GM18870 (cell line): Measurements from ENCODE around the gene LRRC4C.

Experiments used
- ATAC-seq: cut with Tn5 transposase; IDR thresholded peaks from one replicate; pipeline ENCODE4 v1.9.1; 2021; ENCODE audit warnings: moderate library complexity; ENCODE audit not compliant: unreplicated experiment

LRRC4C gene

DNA sequence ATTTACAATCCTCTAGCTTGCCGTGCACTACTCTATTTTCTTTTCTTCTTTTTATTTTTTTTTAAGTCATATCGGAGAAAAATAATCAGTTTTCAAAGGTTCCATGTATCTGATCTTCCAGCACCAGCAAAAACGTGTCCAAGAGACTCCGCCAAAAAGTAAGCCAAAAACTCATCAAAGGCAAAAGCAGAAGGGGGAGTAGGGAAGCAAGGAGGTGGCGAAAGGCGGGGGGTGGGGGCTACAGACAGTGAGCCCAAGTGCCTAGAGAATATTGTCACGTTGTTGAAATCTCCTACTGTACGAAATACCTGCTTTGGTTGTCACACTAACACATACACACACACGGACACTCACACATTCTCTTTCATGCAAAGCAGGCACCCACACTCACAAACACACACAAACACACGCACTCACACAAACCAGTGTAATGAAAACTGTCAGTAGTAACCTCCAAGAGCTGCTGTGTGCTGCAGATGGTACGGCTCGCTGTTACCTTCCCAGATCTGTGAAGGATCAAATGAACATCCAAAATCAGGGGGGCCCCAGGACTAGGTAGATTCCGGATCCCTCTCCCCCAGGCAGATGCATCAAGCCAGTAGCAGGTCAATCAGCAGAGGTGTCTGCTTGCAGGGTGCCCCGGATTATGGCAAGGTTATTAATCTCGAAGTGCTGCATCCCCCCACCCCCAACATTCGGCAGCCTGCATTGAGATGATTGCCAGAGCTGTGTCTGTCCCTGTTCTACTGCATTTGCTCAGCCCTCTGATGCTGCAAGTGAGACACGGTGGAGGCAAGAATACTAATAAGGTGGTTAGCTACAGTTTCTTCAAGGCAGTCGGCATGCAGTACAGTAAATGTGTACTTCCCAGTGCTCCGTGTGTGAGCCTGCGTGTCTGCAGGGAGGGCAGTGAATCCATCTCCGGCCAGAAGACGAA, at the start of gene LRRC4C:
Gene LRRC4C (minus strand): TSS at position 188 of the 937 bp plus-strand sequence.
- no peak for ATAC-seq

GRCh38 chr11:41508121-41508520, 48.7 kb upstream of the LRRC4C start:
- ATAC-seq: no peak

GRCh38 chr11:41499429-41499828, 40.0 kb upstream of the LRRC4C start:
- no peak for ATAC-seq

DNA sequence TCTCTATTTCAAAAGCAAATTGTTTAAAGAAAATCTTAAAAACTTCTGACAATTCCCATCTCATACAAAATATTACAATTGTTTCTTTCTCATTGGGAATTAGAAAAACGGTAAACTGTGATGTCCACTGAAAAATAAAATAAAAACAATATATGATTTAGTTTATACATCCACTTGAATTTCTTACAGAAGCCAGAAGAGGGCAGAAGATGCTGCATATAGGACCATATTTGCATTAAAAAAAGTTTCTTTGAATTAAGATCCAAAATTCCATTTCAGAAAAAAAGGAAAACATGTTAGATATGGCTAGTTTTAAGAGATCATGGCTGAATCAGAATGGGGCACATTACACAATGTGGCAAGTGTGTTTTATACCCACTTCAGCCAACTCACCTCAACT, 39.3 kb upstream of the LRRC4C start:
- no peak for ATAC-seq

- no peak for ATAC-seq
Measured at GRCh38 chr11:41497974-41498373, 38.5 kb upstream of the LRRC4C start.

GRCh38 chr11:41494716-41495115, 35.3 kb upstream of the LRRC4C start:
- ATAC-seq: no peak

DNA sequence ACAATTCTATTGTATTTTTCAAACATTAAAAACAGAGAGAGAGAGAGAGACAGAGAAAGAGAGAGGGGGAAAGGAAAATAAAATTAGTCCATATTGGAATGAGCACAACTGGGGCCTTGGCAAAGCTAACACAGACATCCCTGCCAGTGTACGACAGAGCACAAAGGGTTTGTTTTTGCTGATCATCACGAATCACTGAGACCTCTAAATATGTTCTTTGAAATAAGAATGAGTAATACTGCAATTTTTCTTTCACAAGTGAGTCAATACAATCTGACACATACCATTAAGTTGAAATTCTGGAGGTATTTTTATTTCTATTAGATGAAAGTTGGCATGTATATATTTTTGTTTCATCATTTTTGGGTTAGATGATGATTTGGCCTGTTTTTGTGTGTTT, 27.0 kb upstream of the LRRC4C start:
- no peak for ATAC-seq

DNA sequence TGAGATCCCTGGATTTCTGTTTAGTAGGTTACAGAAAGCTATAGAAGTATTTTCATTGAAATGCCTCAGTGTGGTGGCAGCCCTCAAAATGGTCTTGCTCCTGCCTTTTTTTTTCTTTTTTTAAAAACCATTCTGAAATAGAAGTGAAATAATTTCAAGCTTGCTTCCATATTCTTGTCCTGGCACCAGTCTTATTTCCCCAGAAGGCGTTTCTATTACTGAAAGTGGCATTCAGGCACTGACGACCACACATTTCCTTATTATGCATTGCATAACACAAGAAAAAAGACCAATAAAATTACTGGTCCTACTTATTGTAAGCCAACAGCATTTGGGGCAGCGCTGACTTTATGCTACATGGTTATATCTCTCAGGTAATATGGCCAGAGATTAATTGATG, 24.5 kb upstream of the LRRC4C start:
- no peak for ATAC-seq

DNA sequence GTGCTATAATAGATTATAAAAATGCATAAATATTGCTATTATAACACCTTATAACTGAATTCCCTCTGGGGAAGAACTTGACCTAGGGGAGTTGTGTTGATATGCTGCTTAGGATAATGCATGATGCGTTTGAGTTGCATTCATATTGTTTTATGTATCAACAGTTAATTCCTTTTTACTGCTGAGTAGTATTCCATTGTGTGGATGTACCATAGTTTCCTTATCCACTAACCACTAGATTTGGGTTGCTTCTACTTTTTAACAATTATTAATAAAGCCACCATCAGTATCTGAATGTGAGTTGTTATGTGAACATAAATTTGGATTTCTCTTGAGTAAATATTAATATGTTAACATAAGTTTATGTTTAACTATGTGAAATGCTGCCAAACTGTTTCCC, 19.7 kb upstream of the LRRC4C start:
- ATAC-seq: no peak

GRCh38 chr11:41461057-41461681, 1.7 kb upstream of the LRRC4C start:
- ATAC-seq: no peak

DNA sequence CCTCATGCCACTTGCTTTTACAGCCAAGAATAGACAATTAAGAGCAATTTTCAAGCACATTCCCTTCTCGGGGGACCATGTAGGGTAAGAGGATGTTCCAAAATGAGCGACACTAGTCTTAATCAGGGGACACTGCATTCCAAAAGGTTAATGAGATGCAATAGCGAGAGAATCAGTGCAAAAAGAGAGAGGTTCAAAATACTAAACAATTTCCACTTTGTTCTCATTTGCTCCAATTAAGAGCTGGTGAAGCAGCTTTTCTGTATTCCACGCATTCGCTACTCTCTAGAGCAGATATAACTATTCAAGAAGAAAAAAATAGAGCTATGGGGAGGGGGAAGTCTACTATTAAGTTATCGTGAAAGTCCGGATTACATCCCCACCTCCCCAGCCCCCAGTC, 811 bp downstream of the LRRC4C start:
- ATAC-seq: no peak

DNA sequence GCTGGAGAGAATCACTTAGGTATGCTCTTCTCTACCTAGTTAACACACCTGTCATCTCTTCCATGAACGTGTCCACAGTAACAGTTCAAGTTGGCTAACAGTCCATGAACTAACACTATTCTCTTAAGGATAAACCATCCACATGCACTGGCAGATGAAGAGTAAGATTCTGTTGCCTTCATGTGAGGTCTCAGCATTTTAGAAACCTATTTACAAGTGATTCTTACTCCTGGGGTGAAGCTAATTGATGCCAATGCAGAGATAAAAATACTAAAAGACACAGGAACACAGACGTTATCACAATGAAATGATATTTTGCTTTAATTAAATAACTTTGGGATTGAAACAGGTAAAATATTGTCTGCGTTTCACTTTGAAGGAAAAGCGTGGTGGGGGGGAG, 1.3 kb downstream of the LRRC4C start:
- ATAC-seq: no peak

- ATAC-seq: no peak
Measured at GRCh38 chr11:41457216-41458014, 2.0 kb downstream of the LRRC4C start.

- no peak for ATAC-seq
Measured at GRCh38 chr11:41456269-41456668, 3.2 kb downstream of the LRRC4C start.

- ATAC-seq: no peak
Measured at GRCh38 chr11:41451011-41451410, 8.4 kb downstream of the LRRC4C start.

- ATAC-seq: no peak
Measured at GRCh38 chr11:41449483-41450050, 9.9 kb downstream of the LRRC4C start.

DNA sequence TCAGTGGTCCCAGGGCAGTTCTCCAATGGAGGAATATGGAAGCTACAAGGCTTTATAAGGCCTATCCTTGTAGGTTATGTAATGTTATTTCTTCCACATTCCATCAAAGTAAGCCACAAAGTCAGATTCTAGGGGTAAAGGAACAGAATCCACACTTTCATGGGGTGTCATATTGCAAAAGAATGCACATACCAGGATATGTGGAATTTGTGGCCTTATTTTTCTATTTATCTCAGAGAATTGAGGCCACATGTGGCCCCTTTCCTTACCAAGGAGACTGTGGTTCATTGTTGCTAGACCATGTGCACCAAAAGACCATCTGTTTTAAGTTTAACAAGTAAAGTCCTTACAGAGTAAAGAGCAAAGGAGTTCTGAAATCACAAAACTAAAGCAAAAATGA, 12.9 kb downstream of the LRRC4C start:
- no peak for ATAC-seq

DNA sequence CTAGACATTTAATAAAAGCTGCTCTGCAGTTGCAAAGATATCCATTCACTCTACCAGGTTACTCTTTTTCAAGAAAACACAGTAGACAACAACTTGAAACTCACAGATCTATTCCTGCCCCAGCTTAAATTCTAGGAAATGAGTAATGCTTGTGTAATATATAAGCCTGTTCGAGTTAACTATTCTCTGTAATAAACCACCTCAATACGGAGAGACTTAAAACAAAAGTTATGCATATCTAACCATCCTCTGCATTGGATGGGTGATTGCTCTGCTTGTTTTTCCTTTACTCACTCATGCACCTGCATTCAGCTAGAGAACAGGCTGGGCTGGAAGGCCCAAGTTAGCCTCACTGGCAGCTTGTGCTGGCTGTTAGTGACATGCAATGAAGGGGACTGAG, 13.3 kb downstream of the LRRC4C start:
- no peak for ATAC-seq

GRCh38 chr11:41437006-41437490, 22.4 kb downstream of the LRRC4C start:
- ATAC-seq: no peak

- ATAC-seq: no peak
Measured at GRCh38 chr11:41435531-41435930, 23.9 kb downstream of the LRRC4C start.

DNA sequence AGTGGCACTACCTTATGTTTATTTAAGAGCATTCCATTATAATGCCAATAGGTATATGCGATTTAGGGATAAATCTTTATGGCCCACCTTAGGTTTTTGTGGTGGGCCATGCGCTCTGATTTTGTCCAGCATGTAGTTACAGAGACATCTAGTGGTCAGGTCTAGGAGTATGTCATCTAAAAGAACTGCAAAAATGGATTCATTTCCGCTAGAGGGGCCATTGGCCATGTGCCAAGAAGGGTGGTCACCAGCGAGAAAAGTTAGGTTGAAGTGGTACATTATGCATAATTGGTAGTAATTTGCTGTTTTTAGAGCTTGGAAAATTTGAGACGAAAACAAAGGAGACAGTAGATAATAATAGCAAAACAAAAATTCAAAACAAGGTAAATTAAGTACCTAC, 27.7 kb downstream of the LRRC4C start:
- ATAC-seq: no peak
